Mucosa of rectum (tissue), 2 donors: ENCODE results near the gene P2RX4.

Experiments
- H3K27ac ChIP-seq, 2 donors: one replicate each; pipeline ENCODE4 v1.7.0; 2013; ENCODE audit warnings: inconsistent platforms in 2 of 2, low read depth in 2 of 2, low read length in 2 of 2
- H3K27me3 ChIP-seq, 2 donors: one replicate each; pipeline ENCODE4 v1.7.0; 2013; ENCODE audit warnings: low read length in 2 of 2; ENCODE audit not compliant: control insufficient read depth in 2 of 2, insufficient read depth in 2 of 2
- H3K36me3 ChIP-seq, 2 donors: one replicate each; pipeline ENCODE4 v1.7.0; 2013; ENCODE audit warnings: low read length in 2 of 2; ENCODE audit not compliant: control insufficient read depth in 2 of 2, insufficient read depth in 2 of 2
- H3K4me1 ChIP-seq, 2 donors: one replicate each; pipeline ENCODE4 v1.7.0; 2013; ENCODE audit warnings: low read length in 2 of 2, mild to moderate bottlenecking in 1 of 2; ENCODE audit not compliant: control insufficient read depth in 2 of 2, insufficient read depth in 2 of 2
- H3K4me3 ChIP-seq, 2 donors: one replicate each; pipeline ENCODE4 v1.7.0; 2013; ENCODE audit warnings: low read length in 2 of 2
- H3K9ac ChIP-seq, 2 donors: one replicate each; pipeline ENCODE4 v1.7.0; 2013; ENCODE audit warnings: low read length in 2 of 2, low read depth in 1 of 2, mild to moderate bottlenecking in 1 of 2
- H3K9me3 ChIP-seq, 2 donors: one replicate each; pipeline ENCODE4 v1.7.0; 2013; ENCODE audit warnings: low read length in 2 of 2; ENCODE audit not compliant: control insufficient read depth in 2 of 2
- donor health status: healthy.
- donor health status: Normal muscosa, but diverticular disease.

Gene P2RX4

GRCh38 chr12:121239351-121240061, 29.6 kb downstream of the P2RX4 start:
- no peak overlapping the region for H3K9ac ChIP-seq
- peaks cover 4 to 13% of the 10 kb centered on the region in 2 donors for H3K4me1 ChIP-seq
- no peaks in the 10 kb centered on the region for H3K27me3 ChIP-seq
- peak overlapping the region in 1 of 2 donors; percentile 43 for H3K27ac ChIP-seq
- no peak overlapping the region for H3K4me3 ChIP-seq
- no peaks in the 10 kb centered on the region for H3K9me3 ChIP-seq
- H3K36me3 ChIP-seq = peaks cover 28 to 35% of the 10 kb centered on the region in 2 donors

- H3K9ac ChIP-seq = no peak overlapping the region
- peaks cover 4 to 13% of the 10 kb centered on the region in 2 donors for H3K4me1 ChIP-seq
- H3K9me3 ChIP-seq = no peaks in the 10 kb centered on the region
- peak overlapping the region; percentile 43 to 44 for H3K27ac ChIP-seq
- peaks cover 30 to 37% of the 10 kb centered on the region in 2 donors for H3K36me3 ChIP-seq
- no peak overlapping the region for H3K4me3 ChIP-seq
- H3K27me3 ChIP-seq = no peaks in the 10 kb centered on the region
Observed at GRCh38 chr12:121240062-121240420, 30.1 kb downstream of the P2RX4 start.

GRCh38 chr12:121240484-121241101, 30.7 kb downstream of the P2RX4 start:
- H3K27ac ChIP-seq = peak overlapping the region; percentile 43 to 44
- no peaks in the 10 kb centered on the region for H3K27me3 ChIP-seq
- no peaks in the 10 kb centered on the region for H3K9me3 ChIP-seq
- H3K9ac ChIP-seq = peak overlapping the region in 1 of 2 donors; percentile 13
- peak overlapping the region in 1 of 2 donors; percentile 5 for H3K4me3 ChIP-seq
- peaks cover 4 to 13% of the 10 kb centered on the region in 2 donors for H3K4me1 ChIP-seq
- peaks cover 32 to 35% of the 10 kb centered on the region in 2 donors for H3K36me3 ChIP-seq

DNA sequence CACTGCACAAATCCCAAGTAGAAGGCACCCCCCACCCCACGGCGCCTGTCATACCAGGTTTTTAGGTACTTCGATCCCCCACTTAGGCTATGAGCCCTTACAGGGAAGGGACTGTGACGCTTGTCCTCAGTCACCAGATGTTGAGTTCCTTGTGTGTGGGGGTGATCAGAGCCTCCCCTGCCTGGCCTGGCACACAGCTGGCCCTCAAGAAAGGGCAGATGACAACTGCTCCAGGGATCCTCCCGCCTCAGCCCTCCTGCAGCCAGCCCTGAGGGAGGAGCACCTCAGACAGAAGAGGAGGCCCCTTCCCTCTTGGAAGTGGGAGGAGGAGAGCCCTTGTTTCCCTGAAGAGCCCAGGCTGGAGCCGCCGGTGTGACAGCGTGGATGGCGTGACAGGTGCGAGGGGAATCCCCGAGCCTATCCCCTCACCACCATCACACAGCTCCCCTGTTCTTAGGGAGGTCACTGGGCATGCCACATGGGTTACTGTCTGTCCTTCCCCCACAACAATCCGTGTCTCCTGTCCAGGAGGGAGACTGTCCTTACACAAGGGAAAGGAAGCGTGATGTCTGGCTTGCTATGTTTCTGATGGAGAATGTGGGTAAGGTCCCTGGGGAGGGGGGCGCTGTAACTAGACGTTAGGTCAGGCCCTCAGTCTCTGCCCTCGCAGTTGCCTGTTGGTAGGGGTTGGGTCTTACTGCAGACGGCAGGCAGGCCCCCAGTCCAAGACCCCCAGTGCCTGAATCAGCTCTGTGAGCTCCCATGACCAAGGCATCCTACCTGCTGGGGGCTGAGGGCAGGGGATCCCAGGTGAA, 31.4 kb downstream of the P2RX4 start:
- peak overlapping the region in 1 of 2 donors; percentile 5 for H3K4me3 ChIP-seq
- H3K9me3 ChIP-seq = no peaks in the 10 kb centered on the region
- peaks cover 4 to 13% of the 10 kb centered on the region in 2 donors for H3K4me1 ChIP-seq
- H3K27me3 ChIP-seq = no peaks in the 10 kb centered on the region
- peak overlapping the region; percentile 43 to 44 for H3K27ac ChIP-seq
- H3K36me3 ChIP-seq = peaks cover 28 to 32% of the 10 kb centered on the region in 2 donors
- H3K9ac ChIP-seq = peak overlapping the region in 1 of 2 donors; percentile 13

- H3K4me3 ChIP-seq = no peak overlapping the region
- H3K36me3 ChIP-seq = peaks cover 37 to 46% of the 10 kb centered on the region in 2 donors
Observed at GRCh38 chr12:121245031-121245430, 35.1 kb downstream of the P2RX4 start.

DNA sequence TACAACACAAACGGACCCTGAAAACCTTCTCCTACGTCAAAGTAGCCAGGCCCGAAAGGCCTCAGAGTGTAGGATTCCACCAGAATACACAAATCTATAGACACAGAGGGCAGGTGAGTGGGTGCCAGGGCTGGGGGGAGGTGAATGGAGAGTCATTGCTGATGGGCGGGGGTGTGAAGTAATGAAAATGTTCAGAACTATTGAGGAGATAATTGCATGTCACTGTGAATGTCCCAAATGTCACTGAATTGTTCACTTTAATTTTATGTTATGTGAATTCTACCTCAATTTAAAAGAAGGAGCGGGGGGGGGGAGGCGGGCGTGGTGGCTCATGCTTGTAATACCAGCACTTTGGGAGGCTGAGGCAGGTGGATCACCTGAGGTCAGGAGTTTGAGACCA, 36.0 kb downstream of the P2RX4 start:
- Histone ChIP-seq H3K9ac (no peak overlapping the region), H3K27me3 (no peaks in the 10 kb centered on the region), H3K4me3 (no peak overlapping the region), H3K36me3 (peaks cover 45 to 55% of the 10 kb centered on the region in 2 donors), H3K27ac (no peak overlapping the region), H3K9me3 (no peaks in the 10 kb centered on the region), H3K4me1 (peaks cover 0 to 4% of the 10 kb centered on the region in 2 donors)

More at GRCh38 chr12:121245031-121245430, 35.1 kb downstream of the P2RX4 start:
- Histone ChIP-seq H3K4me1 (peaks cover 0 to 5% of the 10 kb centered on the region in 2 donors), H3K9me3 (no peaks in the 10 kb centered on the region), H3K9ac (no peak overlapping the region), H3K27me3 (no peaks in the 10 kb centered on the region), H3K27ac (no peak overlapping the region)

DNA sequence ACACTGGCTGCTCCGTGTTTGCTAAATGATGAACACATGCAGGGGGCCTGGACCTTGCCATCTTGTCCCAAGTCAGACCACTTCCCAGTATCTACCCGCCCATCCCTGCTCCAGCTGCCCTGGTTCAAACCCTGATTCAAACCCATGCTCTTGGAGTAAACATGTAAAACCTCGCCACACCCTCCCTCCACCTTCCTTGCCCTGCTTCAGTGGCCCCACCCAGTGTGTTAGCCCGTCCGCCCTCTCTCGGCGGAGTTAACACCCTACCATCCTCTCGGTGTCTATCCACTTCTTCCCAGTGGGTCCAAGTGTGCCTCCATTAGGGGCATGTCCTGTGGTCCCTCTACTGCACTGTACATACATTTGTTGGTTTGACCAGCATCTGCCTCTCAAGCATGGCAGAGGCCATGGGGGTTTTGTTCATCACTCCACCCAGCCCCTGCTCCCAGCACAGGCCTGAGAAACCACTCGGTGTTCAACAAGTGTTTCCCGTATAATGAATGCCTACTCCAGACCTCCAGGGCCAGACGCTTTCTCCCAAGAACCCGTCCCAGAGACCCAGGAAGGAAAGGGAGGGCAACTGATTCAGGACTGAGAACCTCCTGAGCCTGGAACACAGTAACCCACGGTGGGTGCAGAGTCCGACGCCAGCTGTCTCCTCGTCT, 37.1 kb downstream of the P2RX4 start:
- no peak overlapping the region for H3K4me3 ChIP-seq
- no peaks in the 10 kb centered on the region for H3K9me3 ChIP-seq
- peaks cover 44 to 58% of the 10 kb centered on the region in 2 donors for H3K36me3 ChIP-seq
- no peaks in the 10 kb centered on the region for H3K4me1 ChIP-seq
- H3K27me3 ChIP-seq = no peaks in the 10 kb centered on the region
- no peak overlapping the region for H3K27ac ChIP-seq
- H3K9ac ChIP-seq = no peak overlapping the region

GRCh38 chr12:121248622-121249021, 38.7 kb downstream of the P2RX4 start:
- Histone ChIP-seq H3K27me3 (no peaks in the 10 kb centered on the region), H3K9me3 (no peaks in the 10 kb centered on the region), H3K4me3 (no peak overlapping the region), H3K4me1 (no peaks in the 10 kb centered on the region), H3K27ac (no peak overlapping the region), H3K9ac (no peak overlapping the region), H3K36me3 (peaks cover 53 to 63% of the 10 kb centered on the region in 2 donors)

- H3K4me1 ChIP-seq = no peaks in the 10 kb centered on the region
- H3K36me3 ChIP-seq = peaks cover 51 to 61% of the 10 kb centered on the region in 2 donors
- H3K9ac ChIP-seq = no peak overlapping the region
- no peak overlapping the region for H3K27ac ChIP-seq
- H3K27me3 ChIP-seq = no peaks in the 10 kb centered on the region
- no peak overlapping the region for H3K4me3 ChIP-seq
- H3K9me3 ChIP-seq = no peaks in the 10 kb centered on the region
Observed at GRCh38 chr12:121250359-121250758, 40.4 kb downstream of the P2RX4 start.
